Upper lobe of left lung (tissue), 6 donors: ENCODE results near the gene PRKAB1. TPM values are rescaled to one million over a fixed set of nuclear protein-coding genes. Genes with fewer than 3 reads are reported as not detected.

Experiments
- ATAC-seq, 2 donors: fragments of 200-7000 bp; cut with Tn5 transposase; one replicate each; pipeline ENCODE4 v1.9.1; 2022; ENCODE audit warnings: mild to moderate bottlenecking in 2 of 2, moderate library complexity in 2 of 2; ENCODE audit not compliant: low FRiP score in 2 of 2
- DNase-seq, 2 donors: peaks; one replicate each; pipeline ENCODE4 v3.0.0-alpha.2; 2019 to 2020
- H3K27ac ChIP-seq, 4 donors: fragments of 200-600 bp; sonication (generic); one replicate each; pipeline ENCODE4 v1.5.1; 2016 to 2019
- H3K27me3 ChIP-seq, 4 donors: fragments of 200-600 bp; sonication (generic); one replicate each; pipeline ENCODE4 v1.5.1; 2017 to 2019
- H3K36me3 ChIP-seq, 4 donors: fragments of 200-600 bp; sonication (generic); one replicate each; pipeline ENCODE4 v1.5.1; 2016 to 2019
- H3K4me1 ChIP-seq, 4 donors: fragments of 200-600 bp; sonication (generic); one replicate each; pipeline ENCODE4 v1.5.1; 2018 to 2019
- H3K4me3 ChIP-seq, 4 donors: fragments of 200-600 bp; sonication (generic); one replicate each; pipeline ENCODE4 v1.5.1; 2017 to 2019; ENCODE audit warnings: mild to moderate bottlenecking in 2 of 4, moderate library complexity in 1 of 4
- H3K9me3 ChIP-seq, 4 donors: fragments of 200-600 bp; sonication (generic); one replicate each; pipeline ENCODE4 v1.5.1; 2018 to 2019
- CTCF ChIP-seq, 6 experiments: fragments of 450-650 bp in 4 of 6; fragments of 200-600 bp in 2 of 6; sonication (generic) in 2 of 6; IDR thresholded peaks; one replicate each; pipeline ENCODE4 v1.5.1; 2016 to 2019; ENCODE audit warnings: antibody characterized with exemption in 6 of 6
- EP300 ChIP-seq, 4 donors: sonication (generic); formaldehyde crosslinking; IDR thresholded peaks; one replicate each; pipeline ENCODE4 v1.5.1; 2017; ENCODE audit warnings: antibody characterized with exemption in 4 of 4, control low read depth in 2 of 4
- POLR2A ChIP-seq, 4 donors: fragments of 450-650 bp; IDR thresholded peaks; one replicate each; pipeline ENCODE4 v1.5.1; 2016 to 2017; ENCODE audit warnings: antibody characterized with exemption in 4 of 4, mild to moderate bottlenecking in 2 of 4
- POLR2AphosphoS5 ChIP-seq, 2 donors: sonication (generic); formaldehyde crosslinking; IDR thresholded peaks; one replicate each; pipeline ENCODE4 v1.5.1; 2017; ENCODE audit warnings: antibody characterized with exemption in 2 of 2
- WGBS, 2 donors: methylation state at CpG; one replicate each; pipeline ENCODE4 v1.1.5; 2017 to 2018; 5-methylcytosine and 5-hydroxymethylcytosine counted together
- total RNA-seq, 6 donors: library from RNA; depleted of rRNA in 4 of 6; stranded (reverse); fragments of >200 nt in 4 of 6; gene quantifications; one replicate each; pipeline versions ENCODE4 v1.1.0 to v1.2.1, GENCODE V29; 2016 to 2021
- donor health status: DM: no; HTN: no; CAD: no; lungs with moderate emphysema.
- donor health status: DM: no; HTN: yes; CAD: no; lungs with severe emphysema.

The PRKAB1 gene
- total RNA-seq, 6 donors from 2014 or later = 44.2 to 90.3 (median 62.9) TPM

GRCh38 chr12:119678459-119678858 is 10.5 kb downstream of the PRKAB1 start:
- Histone ChIP-seq H3K4me3 (no peak overlapping the region), H3K27me3 (no peaks in the 10 kb centered on the region), H3K9me3 (no peaks in the 10 kb centered on the region), H3K36me3 (peaks cover 53 to 86% (median 73%) of the 10 kb centered on the region in 4 donors), H3K4me1 (peaks cover 24 to 54% (median 33%) of the 10 kb centered on the region in 4 donors), H3K27ac (peak overlapping the region in 1 of 4 donors; percentile 47)
- WGBS, 2 donors = 88 to 89% methylated on average over 7 of the region's 7 CpGs
- ATAC-seq = no peak
- no peak for DNase-seq
- TF ChIP-seq POLR2AphosphoS5 (IDR thresholded peaks at IDR 0.05) (no peak), POLR2A (IDR thresholded peaks at IDR 0.05) (no peak), EP300 (IDR thresholded peaks at IDR 0.05) (no peak), CTCF (IDR thresholded peaks at IDR 0.05) (no peak)

GRCh38 chr12:119679081-119679480 is 11.1 kb downstream of the PRKAB1 start:
- no peak overlapping the region for H3K4me3 ChIP-seq
- TF ChIP-seq EP300 (IDR thresholded peaks at IDR 0.05) (no peak), POLR2A (IDR thresholded peaks at IDR 0.05) (no peak), POLR2AphosphoS5 (IDR thresholded peaks at IDR 0.05) (no peak), CTCF (IDR thresholded peaks at IDR 0.05) (no peak)
- WGBS, 2 donors = 76 to 91% methylated on average over 5 of the region's 5 CpGs
- no peaks in the 10 kb centered on the region for H3K9me3 ChIP-seq
- H3K4me1 ChIP-seq = peaks cover 18 to 48% (median 28%) of the 10 kb centered on the region in 4 donors
- ATAC-seq = no peak
- peaks cover 53 to 80% (median 66%) of the 10 kb centered on the region in 4 donors for H3K36me3 ChIP-seq
- DNase-seq = peak in 1 of 2 donors; percentile 78
- H3K27ac ChIP-seq = peak overlapping the region in 2 of 4 donors; percentile 47 to 58
- no peaks in the 10 kb centered on the region for H3K27me3 ChIP-seq

- no peaks in the 10 kb centered on the region for H3K27me3 ChIP-seq
- no peak for DNase-seq
- peaks cover 14 to 44% (median 24%) of the 10 kb centered on the region in 4 donors for H3K4me1 ChIP-seq
- peaks cover 52 to 76% (median 62%) of the 10 kb centered on the region in 4 donors for H3K36me3 ChIP-seq
- H3K27ac ChIP-seq = peak overlapping the region in 2 of 4 donors; percentile 47 to 58
- WGBS, 2 donors = 70 to 77% methylated on average over 10 of the region's 10 CpGs
- H3K9me3 ChIP-seq = no peaks in the 10 kb centered on the region
- no peak overlapping the region for H3K4me3 ChIP-seq
- no peak for ATAC-seq
- no peak for TF ChIP-seq POLR2AphosphoS5 (IDR thresholded peaks at IDR 0.05)
- no peak for TF ChIP-seq CTCF (IDR thresholded peaks at IDR 0.05)
- TF ChIP-seq EP300 (IDR thresholded peaks at IDR 0.05) = no peak
- TF ChIP-seq POLR2A (IDR thresholded peaks at IDR 0.05) = no peak
These were observed 11.6 kb downstream of the PRKAB1 start for GRCh38 chr12:119679490-119679889.

- Histone ChIP-seq H3K36me3 (peaks cover 38 to 60% (median 52%) of the 10 kb centered on the region in 4 donors), H3K9me3 (no peaks in the 10 kb centered on the region), H3K4me1 (peaks cover 8 to 29% (median 19%) of the 10 kb centered on the region in 4 donors), H3K4me3 (no peak overlapping the region), H3K27ac (peak overlapping the region in 1 of 4 donors; percentile 54), H3K27me3 (no peaks in the 10 kb centered on the region)
- WGBS, 2 donors = 94 to 95% methylated on average over 5 to 8 of the region's 8 CpGs
- DNase-seq = no peak
- TF ChIP-seq CTCF (IDR thresholded peaks at IDR 0.05) (no peak), EP300 (IDR thresholded peaks at IDR 0.05) (no peak), POLR2AphosphoS5 (IDR thresholded peaks at IDR 0.05) (no peak), POLR2A (IDR thresholded peaks at IDR 0.05) (no peak)
- ATAC-seq = no peak
These were observed 13.2 kb downstream of the PRKAB1 start for GRCh38 chr12:119681111-119681510.
